Islet of Langerhans (tissue), 1 donor: ENCODE results near the gene FUNDC2.

Experiments
- FAIRE-seq: peaks from one replicate; lab custom pipeline; 2011; peaks lifted over from hg19 to GRCh38; lab: Jason Lieb, UNC

FUNDC2 gene

DNA sequence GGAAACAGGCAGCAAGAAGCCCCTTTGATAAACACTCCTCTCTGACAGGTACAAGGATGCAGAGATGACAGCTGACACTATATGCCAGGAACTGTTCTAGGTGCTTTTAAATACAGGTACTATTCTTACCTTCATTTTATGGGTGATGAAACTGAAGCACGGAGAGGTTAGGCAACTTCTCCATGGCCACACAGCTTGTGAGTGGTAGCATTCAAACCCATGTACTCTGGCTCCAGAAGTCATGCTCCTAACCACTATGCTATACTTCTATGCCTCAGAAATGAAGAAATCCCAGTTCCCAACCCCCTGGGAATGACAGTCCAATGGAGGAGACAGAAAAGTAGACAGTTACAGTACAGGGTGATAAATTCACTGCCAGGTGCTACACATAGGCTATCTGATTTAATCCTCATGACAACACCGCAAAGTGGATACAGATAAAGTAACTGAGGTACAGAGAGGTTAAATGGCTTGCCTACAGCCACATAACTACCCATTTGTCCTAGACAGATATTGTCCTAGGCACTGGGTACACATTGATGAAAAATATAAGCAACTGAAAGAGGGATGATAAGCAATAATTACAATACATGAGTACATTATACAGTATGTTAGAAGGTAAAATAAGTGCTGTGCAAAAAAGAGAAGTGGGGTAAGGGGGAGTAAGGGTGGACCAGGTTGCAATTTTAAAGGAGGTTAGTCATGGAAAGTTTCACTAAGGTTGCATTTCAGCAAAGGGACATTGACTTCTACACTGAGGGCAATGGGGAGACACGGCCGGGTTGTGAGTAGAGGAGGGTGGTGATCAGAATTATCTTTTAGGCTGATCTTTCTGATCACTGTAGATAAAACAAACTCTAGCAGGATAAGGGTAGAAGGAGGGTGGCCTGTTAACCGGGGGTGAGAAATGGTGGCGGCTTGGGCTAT lies 2.5 kb upstream of the FUNDC2 start:
- FAIRE-seq, result no peak

DNA sequence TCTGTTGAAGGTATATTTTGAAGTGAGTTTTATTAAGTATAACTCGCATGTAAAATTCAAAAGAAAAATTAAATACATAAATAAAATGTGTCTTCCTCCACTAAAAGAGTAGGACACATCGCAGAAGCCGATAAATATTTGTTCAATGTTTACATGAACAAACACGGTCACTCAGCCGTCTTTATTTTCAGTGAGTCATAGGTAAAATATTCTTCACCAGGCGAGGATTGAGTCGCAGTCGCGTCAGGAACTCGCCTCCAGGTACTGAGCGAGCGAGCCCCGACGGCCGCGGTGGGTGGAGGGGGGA lies 271 bp upstream of the FUNDC2 start:
- FAIRE-seq, result no peak

DNA sequence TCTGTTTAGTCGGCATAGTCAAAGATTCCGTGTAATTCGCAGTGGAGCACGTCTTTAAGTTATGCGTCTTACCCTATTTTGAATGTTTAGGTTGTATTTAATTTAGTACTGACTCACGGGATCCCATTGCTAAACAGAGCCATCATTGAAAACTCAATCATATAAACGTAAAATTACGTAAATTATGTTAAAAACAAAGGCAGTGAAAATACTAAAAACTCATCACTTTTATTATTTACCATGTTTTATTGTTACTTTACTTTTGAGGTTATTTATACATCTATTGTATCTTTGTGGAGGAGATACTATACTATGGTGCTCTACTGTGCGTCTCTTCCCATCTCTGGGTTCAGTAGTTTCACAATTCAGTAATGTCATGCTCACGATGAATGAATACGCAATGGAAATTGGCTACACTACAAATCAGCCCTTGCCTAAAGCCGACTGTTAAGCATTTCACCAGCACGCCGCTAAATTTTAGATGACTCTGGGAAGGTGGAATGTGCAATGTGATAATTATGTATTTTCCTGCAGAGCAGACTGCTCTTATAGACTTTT lies 944 bp downstream of the FUNDC2 start:
- FAIRE-seq, result no peak

DNA sequence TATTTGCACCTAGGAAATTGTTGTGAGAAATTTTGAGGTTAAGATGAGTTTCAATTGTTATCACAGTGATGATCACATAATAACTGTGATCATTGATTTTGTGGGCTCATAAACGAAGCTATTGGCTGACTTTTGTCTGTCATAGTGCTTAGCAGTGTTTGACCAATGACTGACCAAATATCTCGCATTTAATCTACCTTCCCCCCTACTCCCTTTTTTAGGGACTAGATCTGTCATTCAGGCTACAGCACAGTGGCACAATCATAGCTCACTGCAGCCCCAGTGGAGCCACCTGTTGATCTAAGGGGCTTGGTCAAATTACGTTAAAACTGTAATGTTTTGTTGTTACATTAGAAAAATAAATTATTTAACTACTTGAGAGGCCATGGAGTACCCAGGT lies 1.5 kb downstream of the FUNDC2 start:
- FAIRE-seq, result no peak

DNA sequence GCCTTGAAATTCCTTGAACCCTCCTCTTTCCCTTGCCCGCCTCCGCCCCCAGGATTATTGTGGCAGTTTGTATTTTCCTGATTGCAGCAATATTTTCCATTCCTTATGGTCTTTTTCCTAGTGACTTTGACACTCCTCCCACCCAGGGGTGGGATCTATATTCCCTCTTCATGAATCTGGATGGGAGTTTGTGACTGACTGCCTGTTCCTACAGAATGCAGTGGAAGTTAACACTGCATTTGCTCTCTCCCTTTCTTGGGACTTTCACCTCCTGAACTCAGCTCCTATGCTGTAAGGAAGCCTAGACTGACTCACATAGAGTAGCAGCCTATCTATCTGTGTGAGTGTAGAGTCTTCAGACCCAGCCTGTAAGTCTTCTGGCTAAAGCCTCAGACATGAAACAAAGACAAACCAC lies 2.2 kb downstream of the FUNDC2 start:
- no peak for FAIRE-seq

DNA sequence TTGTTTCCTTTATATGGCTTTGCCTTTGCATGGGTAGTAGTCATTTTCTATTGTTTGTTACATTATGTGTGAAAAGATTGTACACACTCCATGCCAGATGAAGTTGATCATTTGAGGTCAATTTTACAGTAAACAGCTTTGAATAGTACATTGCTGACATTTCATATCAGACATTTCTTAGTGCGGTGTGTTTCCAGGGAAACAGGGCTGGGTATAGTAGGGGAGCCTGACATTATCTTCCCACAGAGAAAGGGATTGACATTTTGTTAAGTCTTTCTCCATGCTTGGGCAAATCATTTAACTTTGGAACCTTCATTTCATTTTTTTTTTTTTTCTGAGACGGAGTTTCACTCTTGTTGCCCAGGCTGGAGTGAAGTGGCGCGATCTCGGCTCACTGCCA lies 5.0 kb downstream of the FUNDC2 start:
- FAIRE-seq, result no peak

DNA sequence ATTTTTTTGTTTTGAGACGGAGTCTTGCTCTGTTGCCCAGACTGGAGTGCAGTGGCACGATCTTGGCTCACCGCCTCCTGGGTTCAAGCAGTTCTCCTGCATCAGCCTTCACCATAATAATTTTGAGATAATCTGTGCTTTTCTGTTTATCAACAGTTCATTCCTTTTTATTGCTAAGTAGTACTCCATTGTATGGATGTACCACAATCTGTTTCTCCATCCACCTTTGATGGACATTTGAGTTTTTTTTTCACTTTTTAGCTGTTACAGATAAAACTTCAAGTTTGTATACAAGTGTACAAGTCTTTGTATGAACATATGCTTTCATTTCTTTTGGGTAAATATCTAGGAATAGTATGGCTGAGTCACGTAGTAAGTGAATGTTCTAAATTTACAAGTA lies 9.0 kb downstream of the FUNDC2 start:
- FAIRE-seq, result no peak

DNA sequence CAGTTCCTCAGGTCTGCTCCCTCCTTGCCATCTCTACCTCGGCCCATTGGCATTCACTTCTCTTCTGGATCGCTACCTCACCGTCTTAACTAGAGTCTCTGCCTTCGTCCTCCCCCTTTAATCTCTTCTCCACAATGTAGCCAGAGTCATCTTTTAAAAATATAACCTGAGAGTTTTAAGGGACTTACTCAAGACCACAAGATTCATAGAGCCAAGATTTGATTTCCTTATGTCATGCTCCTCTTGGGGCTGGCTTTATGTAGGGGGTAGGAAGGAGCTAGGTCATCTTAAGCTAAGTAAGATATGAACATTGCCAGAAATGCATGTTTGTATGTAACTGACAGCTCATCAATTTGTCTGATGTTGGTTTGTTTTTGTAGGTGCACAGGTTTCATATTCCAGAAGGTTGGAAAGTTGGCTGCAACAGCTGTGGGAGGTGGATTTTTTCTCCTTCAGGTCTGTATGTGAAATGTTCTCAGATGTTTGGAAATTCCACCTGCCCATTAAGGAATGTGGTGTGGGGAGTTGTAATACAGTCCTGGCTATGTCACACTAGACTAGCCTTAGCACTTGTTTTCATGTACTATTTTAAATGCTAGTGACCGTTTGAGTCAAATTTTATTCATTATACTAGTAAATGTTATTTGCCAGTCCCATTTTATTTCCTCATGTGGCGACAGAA lies 19.6 kb downstream of the FUNDC2 start:
- no peak for FAIRE-seq

DNA sequence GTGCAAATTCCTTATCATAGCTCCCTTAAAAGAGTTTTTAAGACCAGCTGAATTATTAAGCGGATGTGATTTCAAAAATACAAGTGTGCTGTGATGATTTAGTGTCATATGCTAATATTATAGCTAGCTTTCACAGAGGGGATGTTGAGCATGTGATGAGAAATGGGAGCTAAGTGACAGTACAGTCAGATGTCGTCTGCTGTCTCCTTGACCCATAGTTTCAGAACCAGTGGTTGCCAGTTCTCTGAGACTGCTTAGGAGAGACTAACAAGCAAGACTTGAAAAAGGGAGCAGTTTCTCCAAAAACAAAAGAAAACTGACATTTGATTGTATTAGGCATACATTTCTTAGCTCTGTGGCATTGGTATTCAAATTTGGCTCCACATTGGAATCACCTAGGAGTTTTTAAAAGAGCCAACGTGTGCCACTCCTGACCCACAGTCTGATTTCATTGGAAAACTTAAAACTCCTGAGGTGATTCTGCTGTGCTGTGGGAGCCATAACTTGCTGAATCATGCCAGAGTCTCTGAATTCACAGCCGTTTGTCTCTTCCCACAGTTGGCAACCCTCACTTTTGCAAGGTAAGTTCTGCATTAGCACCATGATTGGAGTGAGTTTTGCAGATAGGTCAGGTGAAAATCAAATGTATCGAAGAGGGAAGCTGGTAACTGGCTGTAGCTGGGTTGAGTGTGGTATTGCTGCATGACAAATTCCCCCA lies 20.3 kb downstream of the FUNDC2 start:
- no peak for FAIRE-seq

DNA sequence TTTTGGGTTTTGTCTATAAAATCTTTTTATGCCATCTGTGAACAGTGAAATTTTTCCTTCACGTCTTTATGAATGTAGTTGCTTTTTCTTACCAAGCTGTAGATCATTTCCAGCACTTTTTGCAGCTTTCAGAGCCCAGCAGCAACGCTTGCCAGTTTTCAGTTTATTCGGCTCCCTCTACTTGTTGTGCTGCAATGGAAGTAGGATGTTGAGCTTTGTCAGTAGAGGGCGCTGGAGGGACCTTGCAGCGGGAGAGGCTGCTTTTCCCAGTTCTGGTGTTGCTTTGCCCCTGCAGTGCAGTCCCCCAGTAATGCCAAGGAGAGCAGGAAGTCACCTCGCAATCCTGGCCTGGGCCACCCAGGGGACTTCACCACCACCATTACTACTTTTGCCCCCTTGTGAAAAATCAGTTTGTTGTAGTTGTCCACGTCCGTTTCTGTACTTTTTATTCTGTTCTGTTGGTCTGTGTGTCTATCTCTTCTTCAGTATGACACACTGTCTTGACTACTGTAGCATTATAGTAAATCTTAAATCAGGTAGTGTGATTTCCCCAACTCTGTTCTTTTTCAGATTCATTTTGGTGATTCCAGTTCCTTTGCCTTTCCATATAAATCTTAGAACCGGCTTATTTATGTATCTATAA lies 22.5 kb downstream of the FUNDC2 start:
- FAIRE-seq, result no peak

DNA sequence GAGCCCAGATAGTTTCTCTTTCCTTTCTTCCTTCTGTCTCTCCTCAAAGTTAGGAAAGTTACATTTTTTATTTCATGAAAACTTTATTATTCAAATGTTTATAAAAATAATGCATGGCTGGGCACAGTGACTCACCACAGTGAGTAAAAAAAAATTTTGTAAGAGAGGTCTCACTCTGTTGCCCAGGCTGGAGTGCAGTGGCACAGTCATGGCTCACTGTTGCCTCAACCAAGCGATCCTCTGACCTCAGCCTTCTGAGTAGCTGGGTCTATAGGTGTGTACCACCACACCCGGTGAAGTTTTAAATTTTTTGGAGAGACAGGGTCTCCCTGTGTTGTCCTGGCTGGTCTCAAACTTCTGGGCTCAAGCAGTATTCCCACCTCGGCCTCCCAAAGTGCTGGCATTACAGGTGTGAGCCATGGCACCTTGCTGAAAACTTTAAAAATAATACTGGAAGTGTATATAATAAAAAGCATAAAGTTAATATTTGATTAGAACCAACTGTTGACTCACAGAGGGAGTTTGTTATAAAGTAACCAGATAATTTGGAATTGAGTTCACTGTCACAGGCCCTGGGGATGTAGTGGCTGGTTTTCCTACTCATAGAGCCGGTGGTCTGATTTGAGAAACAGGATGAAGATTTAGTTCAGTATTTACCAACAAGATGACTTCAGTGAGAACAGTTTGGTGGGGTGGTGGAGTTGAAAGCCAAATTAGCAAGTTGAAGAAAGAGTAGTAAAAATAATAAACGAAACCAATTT lies 26.3 kb downstream of the FUNDC2 start:
- FAIRE-seq, result no peak

DNA sequence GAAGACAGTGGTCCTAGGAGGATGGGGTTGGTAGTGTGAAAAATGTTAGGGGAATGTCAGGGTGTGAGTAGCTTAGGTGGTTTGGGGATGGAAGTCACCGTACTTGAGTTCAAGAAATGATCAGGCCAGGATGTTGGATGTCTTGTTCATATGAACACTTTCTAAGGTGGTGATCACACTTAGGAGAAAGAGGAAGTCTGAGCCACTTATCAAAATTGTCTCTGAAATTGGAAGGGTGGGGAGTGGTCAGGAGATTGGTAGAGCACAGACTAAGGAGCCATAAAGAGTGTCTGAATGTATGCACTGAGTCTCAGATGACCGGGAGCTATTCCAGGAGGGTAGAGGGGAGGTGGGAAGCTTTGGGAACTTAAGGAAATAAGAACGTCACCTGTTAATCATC lies 27.0 kb downstream of the FUNDC2 start:
- no peak for FAIRE-seq

DNA sequence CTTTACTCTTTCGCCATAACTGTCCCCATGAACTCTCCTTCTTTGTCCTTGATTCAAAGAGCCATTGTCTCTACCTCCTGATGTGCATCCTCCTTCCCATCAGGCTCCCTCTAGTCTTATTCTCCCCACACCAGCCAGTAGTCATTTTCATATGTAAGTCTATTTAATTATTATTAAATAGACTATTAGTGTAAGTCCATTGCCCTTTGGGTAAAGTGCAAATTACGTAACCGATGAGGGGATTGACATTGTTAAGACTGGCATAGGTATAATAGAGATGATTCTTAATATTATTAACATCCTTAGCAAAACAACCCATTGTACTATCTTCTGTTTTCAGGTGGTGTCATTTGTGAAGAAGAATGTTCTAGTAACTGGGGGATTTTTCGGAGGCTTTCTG lies 27.6 kb downstream of the FUNDC2 start:
- FAIRE-seq, result no peak

DNA sequence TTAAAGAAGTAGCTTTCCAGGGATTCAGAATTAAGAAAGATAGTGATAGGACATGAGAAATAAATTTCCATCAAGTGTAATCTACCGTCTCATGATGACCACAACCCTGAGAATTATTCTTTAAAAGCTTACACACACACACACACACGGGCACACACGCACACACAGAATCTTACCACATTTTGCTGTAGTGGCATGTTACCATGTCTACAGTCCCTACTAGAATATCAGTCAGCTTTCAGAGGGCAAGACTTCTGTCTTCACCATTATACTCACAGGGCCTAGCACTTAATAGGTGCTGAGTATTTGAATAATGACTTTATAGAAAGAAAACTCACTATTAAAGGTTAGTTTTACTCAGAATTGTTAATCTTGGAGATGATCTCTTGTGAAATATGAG lies 28.9 kb downstream of the FUNDC2 start:
- FAIRE-seq, result no peak

DNA sequence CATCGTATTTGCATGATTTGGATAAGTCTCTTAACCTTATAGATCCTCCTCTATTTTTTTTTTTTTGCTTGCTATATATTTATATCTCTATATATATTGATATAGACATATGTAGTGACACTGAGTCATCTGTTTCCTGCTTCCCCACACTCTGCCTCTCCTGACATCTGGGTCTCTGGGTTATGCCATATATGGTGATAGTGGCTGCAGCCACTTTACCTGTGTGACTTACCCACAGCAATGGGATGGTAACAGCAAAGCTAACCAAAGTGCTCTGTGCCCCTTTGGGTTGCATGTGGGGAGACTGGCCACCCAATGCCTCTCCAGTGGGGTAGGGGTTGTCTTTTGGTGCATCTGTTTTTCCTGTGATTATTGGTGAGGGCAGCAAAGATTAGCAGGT lies 29.8 kb downstream of the FUNDC2 start:
- no peak for FAIRE-seq

DNA sequence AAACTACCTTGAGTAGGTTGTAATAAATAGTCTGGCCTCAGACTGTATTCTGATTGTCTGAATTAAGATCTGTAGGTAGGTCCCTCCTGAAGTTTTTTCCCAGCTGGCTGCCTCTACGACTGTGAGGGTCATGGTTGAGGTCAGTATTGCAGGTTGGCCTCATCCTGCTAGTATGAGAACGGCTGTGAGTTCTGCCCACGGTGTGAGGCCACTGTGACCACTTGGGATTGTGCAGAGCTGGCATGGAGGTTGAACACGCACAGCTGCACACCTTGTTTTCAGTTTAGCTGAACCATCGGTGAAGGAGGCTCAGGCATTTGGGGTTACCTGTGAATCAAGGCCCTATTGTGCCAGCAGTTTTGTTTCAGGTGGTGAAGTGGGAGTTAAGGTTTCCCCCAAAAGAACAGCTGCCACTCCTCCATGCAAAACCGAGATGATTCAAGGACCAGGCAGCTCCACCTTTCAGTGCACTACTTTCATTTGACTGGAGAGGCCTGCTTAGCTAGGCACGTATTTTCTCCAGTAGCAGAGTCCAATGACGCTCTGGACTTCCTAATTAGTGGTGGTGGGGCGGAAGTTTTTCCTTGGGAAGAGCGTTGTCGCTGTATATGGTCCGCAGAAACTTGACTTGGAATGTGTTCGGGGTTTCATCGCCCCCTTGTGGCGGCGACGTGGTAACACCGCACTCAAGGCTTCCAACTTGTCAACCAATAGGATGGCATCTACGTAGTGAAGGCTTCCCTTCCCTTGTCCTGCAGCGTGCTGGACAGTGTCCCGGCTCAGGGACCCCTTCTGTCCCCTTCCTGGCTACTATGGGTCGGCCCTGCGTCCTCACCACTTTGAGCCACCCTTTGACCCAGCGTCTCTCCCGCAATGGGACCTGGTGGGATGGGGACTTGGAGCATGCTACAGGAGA lies 30.5 kb downstream of the FUNDC2 start:
- peak; percentile 86 for FAIRE-seq

DNA sequence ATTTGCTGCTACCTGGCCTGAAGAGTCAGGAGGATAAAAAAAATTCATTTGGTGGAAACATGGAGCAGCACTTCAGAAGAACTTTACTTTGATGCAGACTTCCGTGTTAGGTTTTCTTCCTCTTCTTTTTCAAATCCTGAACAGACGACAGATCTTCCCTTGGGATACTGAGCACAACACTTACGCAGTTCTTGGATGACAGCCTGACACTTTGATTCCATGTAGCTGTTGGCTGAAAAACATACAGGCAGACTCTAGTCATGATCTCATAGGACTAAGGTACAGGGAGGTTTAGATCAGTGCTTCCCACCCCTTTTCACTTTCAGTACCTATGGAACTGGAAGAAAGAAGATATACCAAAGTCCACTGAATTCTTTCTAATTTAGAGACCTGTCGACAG lies 35.1 kb downstream of the FUNDC2 start:
- FAIRE-seq, result no peak

DNA sequence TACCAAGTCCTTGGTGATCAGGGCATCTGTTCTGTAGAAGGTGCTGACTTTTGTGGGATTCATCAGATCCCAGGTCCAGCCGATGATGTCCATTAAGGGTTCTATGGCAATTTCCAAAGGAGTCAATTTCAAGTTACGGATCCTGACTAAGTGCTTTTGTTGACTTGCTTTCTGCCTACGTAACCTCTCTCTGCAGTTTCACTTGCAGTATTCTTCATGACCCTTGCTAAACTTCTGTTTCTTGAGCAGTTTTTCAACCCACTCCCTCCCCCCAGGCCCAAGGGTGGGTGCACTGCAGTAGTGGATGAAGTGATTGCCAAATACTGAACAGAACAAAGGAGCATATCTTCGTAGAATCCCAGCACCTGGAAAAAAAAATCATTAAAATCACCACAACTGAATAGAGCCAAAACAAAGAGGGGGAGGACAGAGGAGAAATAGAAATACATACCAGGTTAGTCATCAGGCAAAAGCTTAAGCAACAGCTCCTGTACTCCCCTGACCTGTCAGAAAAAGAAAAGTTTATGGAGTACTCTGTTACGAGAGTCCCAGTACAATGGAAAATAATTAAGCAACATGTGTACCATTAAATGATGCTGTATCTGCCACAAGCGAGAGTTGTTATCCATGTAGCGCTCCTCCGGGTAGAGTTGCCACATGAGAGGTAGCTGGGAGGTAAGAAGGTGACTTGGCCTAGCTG lies 38.5 kb downstream of the FUNDC2 start:
- no peak for FAIRE-seq

DNA sequence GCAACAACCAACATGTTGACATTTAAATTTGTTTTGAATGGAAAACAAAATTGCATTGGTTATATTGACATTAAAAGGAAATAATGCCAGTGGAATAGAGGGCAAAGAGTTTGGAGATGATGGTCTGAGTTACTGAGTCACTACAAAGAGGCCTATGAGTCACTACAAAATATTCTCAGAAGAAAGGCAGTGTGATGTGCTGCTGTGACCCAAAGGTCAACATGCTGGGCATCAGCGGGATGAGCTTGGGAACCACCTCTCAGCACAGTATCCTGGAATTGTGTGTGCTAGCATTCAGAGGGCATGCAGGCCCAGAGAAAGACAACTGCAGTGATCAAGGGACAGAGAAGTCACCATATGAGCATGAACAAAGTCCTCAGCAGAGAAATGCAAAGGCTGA lies 41.5 kb downstream of the FUNDC2 start:
- FAIRE-seq, result no peak

DNA sequence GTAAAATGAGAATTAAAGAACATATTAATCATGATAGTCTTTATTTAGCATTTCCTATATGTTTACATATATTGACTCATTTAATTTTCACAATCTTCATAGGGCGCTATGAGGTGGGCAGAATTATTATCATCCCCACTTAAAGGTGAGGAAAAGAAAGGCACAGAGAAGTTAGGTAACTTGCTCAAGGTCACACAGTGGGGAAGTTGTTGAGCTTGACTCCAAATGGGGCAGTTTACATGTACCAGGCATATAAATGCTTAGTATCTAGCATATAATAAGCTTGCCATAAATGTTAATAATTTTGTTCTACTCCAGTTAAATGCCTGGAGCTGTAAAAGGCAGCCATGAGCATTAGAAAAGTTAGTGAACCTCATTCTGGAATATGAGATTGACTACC lies 42.8 kb downstream of the FUNDC2 start:
- no peak for FAIRE-seq
